GM23248 (cell line): ENCODE results near the gene HSPA1A.

ENCODE experiments used
- EZH2 ChIP-seq: fragments of 200-600 bp; sonication (generic); IDR thresholded peaks from 2 replicates; pipeline ENCODE4 v1.6.1; 2018; ENCODE audit warnings: antibody characterized with exemption, mild to moderate bottlenecking; ENCODE audit not compliant: insufficient read depth, poor library complexity, severe bottlenecking
- EZH2phosphoT487 ChIP-seq: fragments of 200-600 bp; sonication (generic); IDR thresholded peaks from 2 replicates; pipeline ENCODE4 v1.6.1; 2018; ENCODE audit warnings: antibody characterized with exemption, moderate library complexity, mild to moderate bottlenecking, low read depth; ENCODE audit not compliant: insufficient read depth

DNA sequence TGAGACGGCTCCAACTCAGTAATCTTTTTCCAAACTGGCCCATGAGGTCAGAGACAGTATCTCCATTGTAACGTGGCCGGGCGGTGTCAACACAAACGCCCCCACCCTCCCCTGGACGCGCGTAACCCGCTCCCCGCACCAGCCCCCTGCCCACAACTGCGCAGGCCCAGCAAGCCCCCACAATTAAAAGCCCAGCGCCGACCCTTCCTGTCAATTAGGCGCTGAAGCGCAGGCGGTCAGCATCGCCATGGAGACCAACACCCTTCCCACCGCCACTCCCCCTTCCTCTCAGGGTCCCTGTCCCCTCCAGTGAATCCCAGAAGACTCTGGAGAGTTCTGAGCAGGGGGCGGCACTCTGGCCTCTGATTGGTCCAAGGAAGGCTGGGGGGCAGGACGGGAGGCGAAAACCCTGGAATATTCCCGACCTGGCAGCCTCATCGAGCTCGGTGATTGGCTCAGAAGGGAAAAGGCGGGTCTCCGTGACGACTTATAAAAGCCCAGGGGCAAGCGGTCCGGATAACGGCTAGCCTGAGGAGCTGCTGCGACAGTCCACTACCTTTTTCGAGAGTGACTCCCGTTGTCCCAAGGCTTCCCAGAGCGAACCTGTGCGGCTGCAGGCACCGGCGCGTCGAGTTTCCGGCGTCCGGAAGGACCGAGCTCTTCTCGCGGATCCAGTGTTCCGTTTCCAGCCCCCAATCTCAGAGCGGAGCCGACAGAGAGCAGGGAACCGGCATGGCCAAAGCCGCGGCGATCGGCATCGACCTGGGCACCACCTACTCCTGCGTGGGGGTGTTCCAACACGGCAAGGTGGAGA is at the start of gene HSPA1A, which contains the start of gene HSPA1L:
- no peak for TF ChIP-seq EZH2
- TF ChIP-seq EZH2phosphoT487: no peak
